GM12878 (cell line): ENCODE data around the gene ZNF462. TPM values are rescaled to one million over a fixed set of nuclear protein-coding genes. Genes with fewer than 3 reads are reported as not detected.

Source experiments
- ATAC-seq: fragments of 200-7000 bp; cut with Tn5 transposase; 3 replicates; pipeline ENCODE4 v1.9.1; 2020; ENCODE audit warnings: mild to moderate bottlenecking, moderate library complexity
- BruUV-seq: library from RNA; stranded (reverse); fragments of 400-500 nt; replicated peaks from 2 replicates; lab custom pipeline; 2021; lab: Mats Ljungman, UMichigan
- CTCF ChIA-PET: fragments of 300-600 bp; sonication (Branson Sonifier 250); formaldehyde crosslinking; extraction: SDS; loops from one replicate; lab custom pipeline; 2021; ENCODE audit warnings: inconsistent platforms; lab: Yijun Ruan, JAX
- POLR2A ChIA-PET: fragments of 350-600 bp; formaldehyde crosslinking; extraction: SDS; loops from one replicate; lab custom pipeline; 2021; ENCODE audit warnings: inconsistent platforms; lab: Charles Lee
- RAD21 ChIA-PET: fragments of 300-600 bp; sonication (Branson Sonifier 250); formaldehyde crosslinking; loops from one replicate; lab custom pipeline; 2023; ENCODE audit warnings: antibody characterized with exemption; ENCODE audit not compliant: unreplicated experiment; lab: Charles Lee
- SMC1A ChIA-PET: fragments of 300-600 bp; sonication (Branson Sonifier 250); formaldehyde crosslinking; loops from one replicate; lab custom pipeline; 2023; ENCODE audit not compliant: unreplicated experiment, uncharacterized antibody; lab: Charles Lee
- DNase-seq: peaks from one replicate; pipeline ENCODE4 v3.0.0-alpha.2; 2011; ENCODE audit warnings: low read depth, low spot score
- FAIRE-seq: peaks from 3 replicates; lab custom pipeline; 2011; peaks lifted over from hg19 to GRCh38; lab: Jason Lieb, UNC
- H2AFZ ChIP-seq: 2 replicates; pipeline ENCODE4 v1.6.0; 2011; ENCODE audit warnings: low read depth, low read length, control low read depth; ENCODE audit not compliant: control insufficient read depth
- H3K27ac ChIP-seq: 2 replicates; pipeline ENCODE4 v1.5.1; 2011; ENCODE audit warnings: control low read depth; ENCODE audit not compliant: control insufficient read depth, insufficient read depth
- H3K27me3 ChIP-seq, 2 experiments: replicated peaks in 1 of 2; 2 replicates each; pipeline versions ENCODE4 v1.6.0 to v1.6.1; 2011; ENCODE audit warnings: low read length in 1 of 2; ENCODE audit not compliant: control insufficient read depth in 2 of 2, insufficient read depth in 2 of 2
- H3K36me3 ChIP-seq, 2 experiments: 2 replicates each; pipeline ENCODE4 v1.5.1; 2011; ENCODE audit warnings: low read length in 1 of 2; ENCODE audit not compliant: control insufficient read depth in 2 of 2, insufficient read depth in 2 of 2
- H3K4me1 ChIP-seq: 2 replicates; pipeline ENCODE4 v1.6.1; 2011; ENCODE audit warnings: mild to moderate bottlenecking, low read length, moderate library complexity, mixed read lengths; ENCODE audit not compliant: control insufficient read depth, insufficient read depth
- H3K4me2 ChIP-seq: 2 replicates; pipeline ENCODE4 v1.6.0; 2011; ENCODE audit warnings: control low read depth; ENCODE audit not compliant: control insufficient read depth, insufficient read depth
- H3K4me3 ChIP-seq: fragments of 200-600 bp; sonication (generic); 2 replicates; pipeline ENCODE4 v1.5.1; 2016
- H3K79me2 ChIP-seq: 2 replicates; pipeline ENCODE4 v1.6.0; 2011; ENCODE audit warnings: low read length; ENCODE audit not compliant: control insufficient read depth, insufficient read depth
- H3K9ac ChIP-seq: 2 replicates; pipeline ENCODE4 v1.8.0; 2011; ENCODE audit warnings: low read length, control low read depth, mixed read lengths; ENCODE audit not compliant: control insufficient read depth, insufficient read depth
- H3K9me3 ChIP-seq: replicated peaks from 3 replicates; pipeline ENCODE4 v1.5.1; 2011; ENCODE audit warnings: mild to moderate bottlenecking, low read length; ENCODE audit not compliant: control insufficient read depth, insufficient read depth
- H4K20me1 ChIP-seq: 2 replicates; pipeline ENCODE4 v1.6.0; 2011; ENCODE audit not compliant: control insufficient read depth, insufficient read depth
- CREM ChIP-seq: IDR thresholded peaks from 2 replicates; pipeline ENCODE4 v1.6.1; 2014; ENCODE audit warnings: antibody characterized with exemption, low read depth
- ESRRA ChIP-seq: IDR thresholded peaks from 2 replicates; pipeline ENCODE4 v1.6.1; 2012; ENCODE audit warnings: mild to moderate bottlenecking, low read length, improper control_type of control experiment
- LARP7 ChIP-seq: fragments of 450-650 bp; IDR thresholded peaks from 2 replicates; pipeline ENCODE4 v1.6.1; 2017; ENCODE audit warnings: mild to moderate bottlenecking
- POLR2A ChIP-seq: IDR thresholded peaks from 2 replicates; pipeline ENCODE4 v1.6.1; 2011; ENCODE audit warnings: low read depth, mild to moderate bottlenecking, low read length
- POU2F2 ChIP-seq: IDR thresholded peaks from 3 replicates; pipeline ENCODE4 v1.6.1; 2011; ENCODE audit warnings: low read depth, mild to moderate bottlenecking, low read length, borderline replicate concordance
- TCF12 ChIP-seq: IDR thresholded peaks from 2 replicates; pipeline ENCODE4 v1.6.1; 2011; ENCODE audit warnings: low read depth, mild to moderate bottlenecking, low read length
- WGBS: methylation state at CpG from one replicate; pipeline ENCODE4 v1.1.6; 2016; ENCODE audit warnings: low lambda C conversion rate; ENCODE audit not compliant: insufficient replicate concordance, insufficient coverage; ENCODE audit errors: missing lambda C conversion rate; 5-methylcytosine and 5-hydroxymethylcytosine counted together
- in situ Hi-C: fragments of 300-500 bp; cut with MboI; formaldehyde crosslinking; loops from 9 replicates; pipeline ENCODE4 v1.14.3; 2018; ENCODE audit warnings: mixed read lengths
- intact Hi-C: fragments of 100-400 bp; cut with micrococcal nuclease; formaldehyde crosslinking; loops from one replicate; pipeline ENCODE4 v1.14.2; 2022; ENCODE audit not compliant: unreplicated experiment
- polyA plus RNA-seq, 11 experiments: library from polyadenylated mRNA; depleted of rRNA in 4 of 11; unstranded in 6 of 11; stranded (reverse) in 5 of 11; fragments of >200 nt; fragmentation: Nextera tagmentation in 4 of 11; fragmentation: Illumina TruSeq in 1 of 11; extraction: Ambion mirVana in 4 of 11; extraction: Trizol in 1 of 11; gene quantifications; 1 replicate in 1 of 11; 2 replicates in 10 of 11; pipeline versions ENCODE4 v1.2.1 to v1.2.3, GENCODE V29; 2011 to 2016; ENCODE audit warnings: inconsistent platforms in 2 of 11, missing spikeins in 2 of 11, low read depth in 1 of 11
- total RNA-seq, 4 experiments: library from RNA; depleted of rRNA in 3 of 4; stranded (reverse); fragments of >200 nt in 3 of 4; fragmentation: Illumina TruSeq in 1 of 4; extraction: Trizol in 1 of 4; gene quantifications; 2 replicates each; pipeline versions ENCODE4 v1.2.1 to v1.2.3, GENCODE V29; 2013 to 2021

Gene ZNF462
- total and polyA plus RNA-seq, 10 of the 15 experiments (the other 5 are each of a cell fraction or from before 2014, with no cell fraction given) = 0.27 to 13.7 (median 0.55) TPM

DNA sequence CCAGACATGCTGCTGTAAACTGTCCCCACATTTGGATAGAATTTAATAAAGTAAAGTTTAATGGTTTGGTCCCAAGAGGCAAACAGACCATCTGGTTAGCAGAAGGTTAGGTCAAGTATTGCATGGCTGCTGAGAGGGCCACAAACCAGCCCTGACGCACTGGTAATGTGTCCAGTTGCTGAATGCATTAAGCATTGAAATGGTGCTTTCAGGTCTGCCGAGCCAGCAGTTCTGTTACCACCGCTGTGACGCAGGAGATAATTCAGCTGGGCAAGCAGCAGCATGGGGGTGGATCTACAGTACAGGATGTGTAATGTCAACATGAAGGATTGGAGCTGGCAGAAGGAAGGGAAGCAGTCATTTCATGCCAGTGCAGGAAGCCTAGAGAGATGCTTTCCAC is 16.0 kb downstream of the ZNF462 start:
- ChIA-PET POLR2A (interaction anchor here (1.1 to 2.3 kb wide), 2 partner anchors 12 to 16 kb away, joined by 3 to 5 read pairs; no protein-coding TSS in a partner anchor), SMC1A (interaction anchor here (1.5 to 19.8 kb wide), 6 partner anchors 6 to 102 kb away, joined by 3 to 219 read pairs (median 5); partner anchors contain the start of gene ZNF462)
- 2% methylated on average over 4 of the region's 4 CpGs for WGBS
- Histone ChIP-seq H2AFZ (no peak overlapping the region), H3K27ac (no peak overlapping the region), H3K36me3 (no peaks in the 10 kb centered on the region), H3K27me3 (no peaks in the 10 kb centered on the region), H3K4me2 (no peak overlapping the region)
- DNase-seq (no peak), FAIRE-seq (no peak)
- intact Hi-C loops = no loop called here
- TF ChIP-seq POU2F2 (peak; percentile 17; the same call in 1 of the 3 replicates), TCF12 (peak; percentile 34; the same call in 1 of the 2 replicates), CREM (no peak)
- TF ChIP-seq, all 136 proteins: peak for 2
- Histone ChIP-seq H3K4me3 (no peak overlapping the region), H3K79me2 (no peaks in the 10 kb centered on the region), H3K9me3 (no peaks in the 10 kb centered on the region; the same call in 2 of the 3 replicates), H4K20me1 (no peaks in the 10 kb centered on the region), H3K9ac (no peak overlapping the region), H3K4me1 (no peaks in the 10 kb centered on the region)
- ChIA-PET CTCF (interaction anchor here (1.0 to 2.7 kb wide), 3 partner anchors 9 to 57 kb away, joined by 3 to 7 read pairs (median 6); no protein-coding TSS in a partner anchor), RAD21 (interaction anchor here (1.0 to 2.0 kb wide), 3 partner anchors 12 to 43 kb away, joined by 4 to 8 read pairs (median 4); no protein-coding TSS in a partner anchor)
- BruUV-seq = no TSS peak
- in situ Hi-C loops = no loop called here
- ATAC-seq = peak; percentile 30

DNA sequence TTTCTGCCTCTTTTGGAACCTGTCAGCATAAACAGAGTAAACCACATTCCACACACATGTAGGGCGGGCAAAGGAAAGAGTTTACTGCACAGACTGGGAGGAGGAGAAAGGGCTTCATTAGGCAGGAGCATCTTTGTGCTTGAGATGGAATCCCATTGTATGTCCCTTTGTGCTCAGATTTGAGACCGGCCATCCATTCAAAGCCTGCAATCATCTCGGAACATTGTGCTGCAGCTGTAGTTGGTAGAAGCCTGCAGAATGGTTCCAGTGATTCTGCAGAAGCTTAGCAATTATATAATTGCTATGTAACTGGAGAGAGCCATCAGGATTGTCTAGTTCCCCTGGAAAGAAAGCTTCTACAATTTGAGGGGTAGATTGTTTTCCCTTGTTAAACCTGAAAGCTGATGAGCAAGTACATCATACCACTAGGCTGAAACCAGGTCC is 16.5 kb downstream of the ZNF462 start:
- no TSS peak for BruUV-seq
- Histone ChIP-seq H3K9ac (no peak overlapping the region), H3K79me2 (no peaks in the 10 kb centered on the region), H3K27ac (no peak overlapping the region), H3K4me2 (no peak overlapping the region), H2AFZ (no peak overlapping the region), H3K27me3 (no peaks in the 10 kb centered on the region), H3K4me1 (no peaks in the 10 kb centered on the region), H4K20me1 (no peaks in the 10 kb centered on the region), H3K4me3 (no peak overlapping the region), H3K9me3 (no peaks in the 10 kb centered on the region; the same call in 2 of the 3 replicates), H3K36me3 (no peaks in the 10 kb centered on the region)
- SMC1A ChIA-PET = interaction anchor here (0.7 to 19.8 kb wide), 7 partner anchors 5 to 101 kb away, joined by 3 to 219 read pairs (median 4); partner anchors contain the start of gene ZNF462
- RAD21 ChIA-PET = interaction anchor here (0.8 to 2.0 kb wide), 4 partner anchors 11 to 42 kb away, joined by 4 to 8 read pairs (median 4); no protein-coding TSS in a partner anchor
- FAIRE-seq (no peak), ATAC-seq (no peak)
- 37% methylated on average over 3 of the region's 3 CpGs for WGBS
- intact Hi-C loops = no loop called here
- in situ Hi-C loops = no loop called here
- TF ChIP-seq POLR2A (no peak), ESRRA (no peak), LARP7 (no peak)
- TF ChIP-seq, all 136 proteins: peak for 0
- ChIA-PET POLR2A (interaction anchor here (0.8 to 2.3 kb wide), 3 partner anchors 8 to 15 kb away, joined by 3 to 5 read pairs (median 3); no protein-coding TSS in a partner anchor), CTCF (interaction anchor here (0.5 to 2.7 kb wide), 5 partner anchors 9 to 1255 kb away, joined by 3 to 7 read pairs (median 4); no protein-coding TSS in a partner anchor)
- no peak for DNase-seq
